Esophagus squamous epithelium (tissue), 5 donors: ENCODE results near the gene RUNX3. TPM values are rescaled to one million over a fixed set of nuclear protein-coding genes. Genes with fewer than 3 reads are reported as not detected.

Experiments
- DNase-seq: peaks from one replicate; lab custom pipeline; 2025; lab: John Stamatoyannopoulos, UW
- H3K27ac ChIP-seq, 4 donors: fragments of 200-600 bp; sonication (generic); one replicate each; pipeline ENCODE4 v1.5.1; 2016 to 2019; ENCODE audit warnings: mild to moderate bottlenecking in 1 of 4
- H3K27me3 ChIP-seq, 4 donors: fragments of 200-600 bp; sonication (generic); 1 replicate in 3 of 4; 2 replicates in 1 of 4; pipeline versions ENCODE4 v1.5.1 to v1.6.0; 2017 to 2021; ENCODE audit warnings: antibody characterized with exemption in 1 of 4
- H3K36me3 ChIP-seq, 3 donors: fragments of 200-600 bp; sonication (generic); one replicate each; pipeline ENCODE4 v1.5.1; 2016 to 2019
- H3K4me1 ChIP-seq, 3 donors: fragments of 200-600 bp; sonication (generic); one replicate each; pipeline ENCODE4 v1.5.1; 2017 to 2019
- H3K4me3 ChIP-seq, 4 donors: fragments of 200-600 bp; sonication (generic); 1 replicate in 3 of 4; 2 replicates in 1 of 4; pipeline ENCODE4 v1.5.1; 2016 to 2019; ENCODE audit warnings: mild to moderate bottlenecking in 2 of 4, moderate library complexity in 1 of 4
- H3K9me3 ChIP-seq, 3 donors: fragments of 200-600 bp; sonication (generic); one replicate each; pipeline ENCODE4 v1.5.1; 2016 to 2019
- CTCF ChIP-seq, 6 experiments: fragments of 450-650 bp in 4 of 6; fragments of 200-600 bp in 2 of 6; sonication (generic) in 2 of 6; IDR thresholded peaks; one replicate each; pipeline ENCODE4 v1.5.1; 2016 to 2019; ENCODE audit warnings: antibody characterized with exemption in 6 of 6, mild to moderate bottlenecking in 4 of 6, moderate library complexity in 4 of 6
- POLR2A ChIP-seq, 4 donors: fragments of 450-650 bp; IDR thresholded peaks; one replicate each; pipeline ENCODE4 v1.6.1; 2017; ENCODE audit warnings: antibody characterized with exemption in 4 of 4, mild to moderate bottlenecking in 4 of 4, moderate library complexity in 3 of 4
- WGBS, 2 donors: methylation state at CpG; one replicate each; pipeline ENCODE4 v1.1.5; 2018; 5-methylcytosine and 5-hydroxymethylcytosine counted together
- intact Hi-C: fragments of 100-400 bp; cut with DNase I; formaldehyde crosslinking; loops from one replicate; pipeline ENCODE4 v1.15.0; 2022
- total RNA-seq, 4 donors: library from RNA; depleted of rRNA; stranded (reverse); fragments of >200 nt; gene quantifications; one replicate each; pipeline ENCODE4 v1.1.0, GENCODE V29; 2016
- donor health status: DM: yes; HTN: yes; CAD: no.

The RUNX3 gene
- total RNA-seq, 4 donors from 2014 or later, result 1.9 to 5.7 (median 3.1) TPM

GRCh38 chr1:24972915-24973242 lies 42.8 kb upstream of the RUNX3 start:
- no peak for TF ChIP-seq POLR2A (IDR thresholded peaks at IDR 0.05)
- TF ChIP-seq CTCF (IDR thresholded peaks at IDR 0.05), result no peak
- H3K4me1 ChIP-seq, result no peaks in the 10 kb centered on the region
- H3K27me3 ChIP-seq, result peaks cover 0 to 63% (median 0%) of the 10 kb centered on the region in 4 donors

GRCh38 chr1:24972221-24972914 lies 42.3 kb upstream of the RUNX3 start:
- intact Hi-C loops, result no loop called here
- Histone ChIP-seq H3K4me1 (no peaks in the 10 kb centered on the region), H3K27ac (no peak overlapping the region), H3K9me3 (peaks cover 0 to 32% (median 7%) of the 10 kb centered on the region in 3 donors), H3K27me3 (peaks cover 0 to 63% (median 0%) of the 10 kb centered on the region in 4 donors), H3K36me3 (no peaks in the 10 kb centered on the region), H3K4me3 (no peak overlapping the region)
- no peak for TF ChIP-seq CTCF (IDR thresholded peaks at IDR 0.05)
- no peak for TF ChIP-seq POLR2A (IDR thresholded peaks at IDR 0.05)
- WGBS, 2 donors, result 57 to 72% methylated on average over 5 to 8 of the region's 8 CpGs
- no peak for DNase-seq

More at GRCh38 chr1:24972915-24973242, 42.8 kb upstream of the RUNX3 start:
- no peak for DNase-seq
- Histone ChIP-seq H3K4me3 (no peak overlapping the region), H3K9me3 (peaks cover 0 to 32% (median 7%) of the 10 kb centered on the region in 3 donors), H3K36me3 (no peaks in the 10 kb centered on the region), H3K27ac (no peak overlapping the region)
- intact Hi-C loops, result no loop called here
- WGBS, 2 donors, result 74 to 92% methylated on average over 5 of the region's 6 CpGs

GRCh38 chr1:24970926-24971875 lies 41.1 kb upstream of the RUNX3 start:
- no peak overlapping the region for H3K4me3 ChIP-seq
- H3K27ac ChIP-seq, result no peak overlapping the region
- WGBS, 2 donors, result 69 to 75% methylated on average over 16 to 18 of the region's 23 CpGs
- TF ChIP-seq POLR2A (IDR thresholded peaks at IDR 0.05) (no peak), CTCF (IDR thresholded peaks at IDR 0.05) (no peak)
- H3K9me3 ChIP-seq, result peaks cover 0 to 25% (median 7%) of the 10 kb centered on the region in 3 donors
- intact Hi-C loops, result no loop called here
- H3K4me1 ChIP-seq, result no peaks in the 10 kb centered on the region
- H3K36me3 ChIP-seq, result no peaks in the 10 kb centered on the region
- H3K27me3 ChIP-seq, result peaks cover 0 to 70% (median 0%) of the 10 kb centered on the region in 4 donors
- DNase-seq, result no peak

- H3K36me3 ChIP-seq, result no peaks in the 10 kb centered on the region
- peaks cover 0 to 16% (median 4%) of the 10 kb centered on the region in 3 donors for H3K9me3 ChIP-seq
- WGBS, 2 donors, result 43 to 71% methylated on average over 2 of the region's 13 CpGs
- no peak for DNase-seq
- H3K4me3 ChIP-seq, result no peak overlapping the region
- peaks cover 0 to 75% (median 0%) of the 10 kb centered on the region in 4 donors for H3K27me3 ChIP-seq
- TF ChIP-seq POLR2A (IDR thresholded peaks at IDR 0.05) (no peak), CTCF (IDR thresholded peaks at IDR 0.05) (no peak)
- no peak overlapping the region for H3K27ac ChIP-seq
- intact Hi-C loops, result no loop called here
- peaks cover 0 to 3% (median 0%) of the 10 kb centered on the region in 3 donors for H3K4me1 ChIP-seq
Measured at GRCh38 chr1:24970399-24970753, 40.3 kb upstream of the RUNX3 start.
